GM12875 (cell line): Measurements from ENCODE around the gene VASP.

Experiments used
- H3K4me3 ChIP-seq: one replicate; pipeline ENCODE4 v1.5.1; 2011; ENCODE audit warnings: low read depth, low read length, control low read depth
- TF ChIP-seq, protein P1 (sequence below): IDR thresholded peaks from 2 replicates; pipeline ENCODE4 v1.5.1; 2011; ENCODE audit warnings: low read depth, mild to moderate bottlenecking, control low read depth, inconsistent platforms, low read length, moderate library complexity, borderline replicate concordance; ENCODE audit not compliant: insufficient read depth

VASP gene

DNA sequence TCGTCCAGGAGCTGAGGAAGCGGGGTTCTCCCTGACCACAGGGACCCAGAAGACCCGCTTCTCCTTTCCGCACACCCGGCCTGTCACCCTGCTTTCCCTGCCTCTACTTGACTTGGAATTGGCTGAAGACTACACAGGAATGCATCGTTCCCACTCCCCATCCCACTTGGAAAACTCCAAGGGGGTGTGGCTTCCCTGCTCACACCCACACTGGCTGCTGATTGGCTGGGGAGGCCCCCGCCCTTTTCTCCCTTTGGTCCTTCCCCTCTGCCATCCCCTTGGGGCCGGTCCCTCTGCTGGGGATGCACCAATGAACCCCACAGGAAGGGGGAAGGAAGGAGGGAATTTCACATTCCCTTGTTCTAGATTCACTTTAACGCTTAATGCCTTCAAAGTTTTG is 18.9 kb downstream of the VASP start:
- no peak overlapping the region for H3K4me3 ChIP-seq
- TF ChIP-seq, protein P1, sequence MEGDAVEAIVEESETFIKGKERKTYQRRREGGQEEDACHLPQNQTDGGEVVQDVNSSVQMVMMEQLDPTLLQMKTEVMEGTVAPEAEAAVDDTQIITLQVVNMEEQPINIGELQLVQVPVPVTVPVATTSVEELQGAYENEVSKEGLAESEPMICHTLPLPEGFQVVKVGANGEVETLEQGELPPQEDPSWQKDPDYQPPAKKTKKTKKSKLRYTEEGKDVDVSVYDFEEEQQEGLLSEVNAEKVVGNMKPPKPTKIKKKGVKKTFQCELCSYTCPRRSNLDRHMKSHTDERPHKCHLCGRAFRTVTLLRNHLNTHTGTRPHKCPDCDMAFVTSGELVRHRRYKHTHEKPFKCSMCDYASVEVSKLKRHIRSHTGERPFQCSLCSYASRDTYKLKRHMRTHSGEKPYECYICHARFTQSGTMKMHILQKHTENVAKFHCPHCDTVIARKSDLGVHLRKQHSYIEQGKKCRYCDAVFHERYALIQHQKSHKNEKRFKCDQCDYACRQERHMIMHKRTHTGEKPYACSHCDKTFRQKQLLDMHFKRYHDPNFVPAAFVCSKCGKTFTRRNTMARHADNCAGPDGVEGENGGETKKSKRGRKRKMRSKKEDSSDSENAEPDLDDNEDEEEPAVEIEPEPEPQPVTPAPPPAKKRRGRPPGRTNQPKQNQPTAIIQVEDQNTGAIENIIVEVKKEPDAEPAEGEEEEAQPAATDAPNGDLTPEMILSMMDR = no peak

DNA sequence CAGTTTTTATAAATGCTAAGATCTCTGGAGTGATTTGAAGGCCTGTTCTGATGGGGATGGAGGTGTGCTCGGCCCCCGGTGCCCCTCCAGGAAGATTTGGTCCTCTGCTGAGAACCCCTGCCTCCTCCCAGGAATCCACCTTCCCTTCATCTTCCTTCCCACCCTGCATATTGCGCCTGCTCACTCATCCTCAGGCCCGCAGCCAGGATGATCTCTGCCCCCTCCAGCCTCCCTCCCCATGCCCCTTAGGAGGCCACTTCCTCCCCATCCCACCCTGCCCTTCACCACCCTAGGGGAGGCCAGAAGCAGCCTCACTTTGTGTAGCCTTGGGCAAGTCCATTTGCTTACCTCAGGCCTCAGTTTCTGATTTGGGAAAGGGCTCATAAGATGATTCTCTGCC is 19.7 kb downstream of the VASP start:
- TF ChIP-seq, protein P1 = no peak
- no peak overlapping the region for H3K4me3 ChIP-seq

DNA sequence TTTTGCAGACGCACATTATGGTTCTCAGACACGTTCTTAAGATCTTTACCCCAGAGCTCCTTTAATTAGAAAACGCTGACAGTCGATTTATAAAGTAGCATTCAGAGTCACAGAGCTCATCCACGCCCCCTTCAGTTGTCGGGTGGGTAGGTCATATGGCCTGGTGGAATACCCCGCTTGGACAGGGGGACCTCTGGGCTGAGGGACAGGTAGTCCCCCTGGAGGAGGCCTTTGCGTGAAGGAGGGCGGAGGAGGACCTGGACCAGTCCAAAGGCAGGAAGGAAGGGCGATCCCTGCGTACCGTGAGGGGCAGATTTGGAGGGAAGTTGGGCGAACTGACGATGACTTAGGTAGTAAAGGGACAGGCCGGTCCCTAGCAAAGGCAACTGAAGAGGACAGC is 20.5 kb downstream of the VASP start:
- no peak overlapping the region for H3K4me3 ChIP-seq
- TF ChIP-seq, protein P1 = no peak

DNA sequence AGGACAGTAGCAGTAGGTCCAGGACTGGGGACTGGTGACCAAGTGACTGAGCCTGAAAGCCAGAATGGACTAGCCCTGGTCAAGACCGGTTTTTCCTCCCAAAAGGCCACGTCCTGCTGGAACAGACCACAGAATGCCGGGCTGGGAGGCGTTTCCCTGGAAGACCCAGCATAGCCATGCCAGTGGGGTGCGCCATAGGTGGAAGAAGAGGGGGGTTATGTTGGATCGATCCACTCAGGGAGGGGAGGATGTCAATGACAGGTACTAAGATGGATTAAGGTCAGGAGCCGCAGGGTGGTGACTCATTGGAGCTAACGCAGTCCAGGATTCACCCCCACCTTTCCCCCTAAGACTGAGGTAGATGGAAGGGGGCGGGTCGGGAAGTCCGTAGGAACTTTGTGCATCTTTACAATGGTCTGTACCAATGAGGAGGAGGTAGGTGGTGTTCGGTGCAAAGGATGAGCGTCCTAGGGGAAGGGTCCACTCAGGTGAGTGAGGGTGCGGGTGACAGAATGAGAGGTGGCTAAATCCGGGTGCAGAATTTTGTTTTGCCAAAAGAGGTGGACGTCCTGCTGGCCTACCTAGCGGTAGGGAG is 21.0 kb downstream of the VASP start:
- TF ChIP-seq, protein P1 = no peak
- H3K4me3 ChIP-seq = no peak overlapping the region

DNA sequence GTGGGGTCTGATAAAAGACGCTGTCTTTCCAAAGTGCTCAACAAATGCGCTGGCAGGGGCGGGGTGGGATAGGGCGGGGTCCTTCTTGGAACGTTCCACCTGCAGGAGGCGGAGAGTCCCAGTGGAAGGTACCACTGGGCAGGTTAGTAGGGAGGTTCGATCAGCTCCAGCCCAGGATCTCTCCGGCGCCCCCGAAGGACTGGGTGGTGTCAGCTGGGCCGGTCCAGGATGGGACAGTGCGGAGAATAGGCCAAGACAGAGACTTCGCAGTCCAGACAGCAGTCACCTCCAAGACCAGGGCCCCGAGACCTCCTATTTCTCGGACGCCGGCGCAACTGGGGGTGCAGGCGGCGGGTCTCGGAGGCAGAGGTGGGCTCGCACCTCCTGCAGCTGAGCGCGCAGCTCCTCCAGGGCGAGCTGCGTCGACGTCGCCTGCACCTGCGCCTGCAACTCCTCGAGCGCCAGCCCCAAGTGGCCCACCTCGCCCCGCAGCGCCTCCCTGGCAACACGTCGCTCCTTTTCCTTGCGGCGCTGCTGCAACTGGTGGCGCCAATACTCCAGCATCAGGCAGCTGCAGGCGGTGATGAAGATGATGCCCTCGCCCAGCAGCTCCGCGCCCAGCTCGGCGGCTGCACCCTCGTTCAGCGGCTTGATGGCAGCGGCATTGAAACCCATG is 21.6 kb downstream of the VASP start:
- TF ChIP-seq, protein P1 = no peak
- no peak overlapping the region for H3K4me3 ChIP-seq

DNA sequence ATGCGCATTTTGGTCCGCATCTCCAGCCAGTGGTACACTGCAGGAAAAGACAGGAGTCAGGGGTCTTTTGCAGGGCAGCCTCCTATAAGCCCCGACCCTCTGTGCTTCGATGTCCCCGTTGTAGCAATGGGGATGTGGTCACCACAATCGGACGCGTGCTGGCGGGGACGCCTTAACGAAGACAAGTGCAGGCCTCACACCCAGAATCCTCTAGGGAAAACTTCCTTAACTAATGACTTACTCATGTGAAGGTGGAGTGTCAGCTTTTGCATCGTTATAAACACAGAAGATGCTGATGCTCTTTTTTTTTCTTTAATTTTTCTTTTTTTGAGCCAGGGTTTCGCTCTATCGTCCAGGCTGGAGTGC is 22.1 kb downstream of the VASP start:
- H3K4me3 ChIP-seq = no peak overlapping the region
- TF ChIP-seq, protein P1 = no peak

DNA sequence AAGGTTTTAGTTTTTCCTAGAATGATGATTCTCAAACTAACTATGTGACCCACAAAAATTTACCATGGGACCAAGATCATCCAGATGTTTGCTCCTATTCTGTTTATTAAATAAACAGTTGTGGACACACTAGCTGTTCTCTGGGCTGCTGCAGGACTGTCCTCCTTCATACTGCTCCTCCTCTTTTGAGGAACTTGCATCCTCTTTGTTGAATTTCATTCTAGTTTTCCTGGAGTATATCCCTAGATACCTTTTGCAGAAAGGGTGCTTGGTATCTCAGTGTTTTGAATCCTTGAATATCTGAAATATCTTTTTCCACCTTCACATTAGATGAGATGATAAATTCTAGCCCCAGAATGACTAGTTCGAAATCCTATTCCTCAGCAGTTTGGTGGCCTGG is 24.1 kb downstream of the VASP start:
- TF ChIP-seq, protein P1 = no peak
- H3K4me3 ChIP-seq = no peak overlapping the region
